Calu3 (cell line): ENCODE measurements around the gene SCN1A. TPM values are rescaled to one million over a fixed set of nuclear protein-coding genes. Genes with fewer than 3 reads are reported as not detected.

Experiments used
- BruUV-seq: library from RNA; stranded (reverse); fragments of 400-500 nt; replicated peaks from 2 replicates; lab custom pipeline; 2021; lab: Mats Ljungman, UMichigan
- CTCF ChIA-PET: fragments of 300-600 bp; sonication (Branson Sonifier 250); formaldehyde crosslinking; loops from one replicate; lab custom pipeline; 2022; ENCODE audit warnings: antibody characterized with exemption; lab: Charles Lee
- DNase-seq: peaks from one replicate; pipeline ENCODE4 v3.0.0; 2022
- H3K27ac Mint-ChIP-seq: one replicate; pipeline ENCODE4 v1.8.0; 2022; ENCODE audit warnings: mixed read lengths; ENCODE audit not compliant: unreplicated experiment
- H3K27me3 Mint-ChIP-seq: one replicate; pipeline ENCODE4 v1.8.0; 2022; ENCODE audit warnings: mixed read lengths; ENCODE audit not compliant: unreplicated experiment
- H3K36me3 Mint-ChIP-seq: one replicate; pipeline ENCODE4 v1.8.0; 2022; ENCODE audit warnings: mild to moderate bottlenecking, moderate library complexity, mixed read lengths; ENCODE audit not compliant: insufficient read depth, unreplicated experiment
- H3K4me1 Mint-ChIP-seq: one replicate; pipeline ENCODE4 v1.8.0; 2022; ENCODE audit warnings: mild to moderate bottlenecking, low read depth, mixed read lengths; ENCODE audit not compliant: unreplicated experiment
- H3K4me3 Mint-ChIP-seq: one replicate; pipeline ENCODE4 v1.8.0; 2022; ENCODE audit warnings: mild to moderate bottlenecking, low read depth, moderate library complexity, mixed read lengths; ENCODE audit not compliant: unreplicated experiment
- H3K9me3 Mint-ChIP-seq: one replicate; pipeline ENCODE4 v1.8.0; 2022; ENCODE audit warnings: low read depth, mixed read lengths; ENCODE audit not compliant: unreplicated experiment
- intact Hi-C: fragments of 100-400 bp; cut with micrococcal nuclease; formaldehyde crosslinking; loops from one replicate; pipeline ENCODE4 v1.10.0; 2022; ENCODE audit not compliant: unreplicated experiment
- total RNA-seq: library from RNA; stranded (reverse); gene quantifications from 2 replicates; pipeline ENCODE4 v1.2.3, GENCODE V29; 2022
- TF ChIP-seq, protein P1 (sequence below): fragments of 200-600 bp; IDR thresholded peaks from one replicate; pipeline ENCODE4 v1.8.0; 2022; ENCODE audit warnings: antibody characterized with exemption; ENCODE audit not compliant: unreplicated experiment

The SCN1A gene
- total RNA-seq, 1 experiment from 2014 or later: not detected

DNA sequence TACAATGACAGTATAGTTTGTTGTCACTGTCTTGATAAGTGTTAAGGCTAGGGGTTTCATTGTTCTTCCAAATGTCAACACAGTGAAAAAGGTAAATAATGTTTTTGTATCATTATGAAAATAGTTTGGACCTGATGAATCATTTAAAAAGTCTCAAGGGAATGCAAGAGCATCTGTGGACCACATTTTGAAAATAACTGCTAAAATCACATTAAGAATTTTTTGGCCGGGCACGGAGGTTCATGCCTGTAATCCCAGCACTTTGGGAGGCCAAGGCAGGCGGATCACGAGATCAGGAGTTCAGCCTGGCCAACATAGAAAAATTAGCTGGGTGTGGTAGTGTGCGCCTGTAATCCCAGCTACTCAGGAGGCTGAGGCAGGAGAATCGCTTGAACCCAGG lies 10.3 kb downstream of the SCN1A start:
- Mint-ChIP-seq H3K27ac (no peak overlapping the region), H3K27me3 (no peaks in the 10 kb centered on the region), H3K4me3 (no peak overlapping the region), H3K36me3 (no peaks in the 10 kb centered on the region), H3K9me3 (no peaks in the 10 kb centered on the region), H3K4me1 (no peaks in the 10 kb centered on the region)
- no peak for DNase-seq
- intact Hi-C loops: no loop called here
- TF ChIP-seq, protein P1, sequence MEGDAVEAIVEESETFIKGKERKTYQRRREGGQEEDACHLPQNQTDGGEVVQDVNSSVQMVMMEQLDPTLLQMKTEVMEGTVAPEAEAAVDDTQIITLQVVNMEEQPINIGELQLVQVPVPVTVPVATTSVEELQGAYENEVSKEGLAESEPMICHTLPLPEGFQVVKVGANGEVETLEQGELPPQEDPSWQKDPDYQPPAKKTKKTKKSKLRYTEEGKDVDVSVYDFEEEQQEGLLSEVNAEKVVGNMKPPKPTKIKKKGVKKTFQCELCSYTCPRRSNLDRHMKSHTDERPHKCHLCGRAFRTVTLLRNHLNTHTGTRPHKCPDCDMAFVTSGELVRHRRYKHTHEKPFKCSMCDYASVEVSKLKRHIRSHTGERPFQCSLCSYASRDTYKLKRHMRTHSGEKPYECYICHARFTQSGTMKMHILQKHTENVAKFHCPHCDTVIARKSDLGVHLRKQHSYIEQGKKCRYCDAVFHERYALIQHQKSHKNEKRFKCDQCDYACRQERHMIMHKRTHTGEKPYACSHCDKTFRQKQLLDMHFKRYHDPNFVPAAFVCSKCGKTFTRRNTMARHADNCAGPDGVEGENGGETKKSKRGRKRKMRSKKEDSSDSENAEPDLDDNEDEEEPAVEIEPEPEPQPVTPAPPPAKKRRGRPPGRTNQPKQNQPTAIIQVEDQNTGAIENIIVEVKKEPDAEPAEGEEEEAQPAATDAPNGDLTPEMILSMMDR: no peak
- CTCF ChIA-PET: interaction anchor here (0.6 kb wide), 1 partner anchor 64 kb away, joined by 3 read pairs; no protein-coding TSS in a partner anchor
- no TSS peak for BruUV-seq

DNA sequence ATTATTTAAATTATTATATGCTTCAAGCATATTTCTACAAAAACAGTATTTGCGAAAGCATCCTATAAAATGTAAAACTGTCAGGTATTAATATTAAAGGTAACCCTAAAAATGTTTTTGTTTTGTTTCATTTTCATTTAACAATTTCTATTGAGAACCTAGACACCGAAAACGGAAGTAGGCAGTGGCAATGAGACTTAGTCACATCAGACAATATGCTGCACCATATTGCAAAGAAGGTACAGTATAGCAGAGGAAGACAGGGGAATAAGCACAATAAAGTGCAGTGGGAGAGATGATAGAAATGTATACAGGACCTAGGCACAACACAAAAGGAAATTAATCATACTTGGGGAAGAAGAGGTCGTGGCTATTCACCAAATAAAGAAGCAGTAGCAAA lies 12.2 kb downstream of the SCN1A start:
- intact Hi-C loops: no loop called here
- Mint-ChIP-seq H3K4me1 (no peaks in the 10 kb centered on the region), H3K27me3 (no peaks in the 10 kb centered on the region), H3K4me3 (no peak overlapping the region), H3K27ac (no peak overlapping the region), H3K36me3 (no peaks in the 10 kb centered on the region), H3K9me3 (no peaks in the 10 kb centered on the region)
- no peak for DNase-seq
- BruUV-seq: no TSS peak
- CTCF ChIA-PET: interaction anchor here (1.6 kb wide), 1 partner anchor 12 kb away, joined by 5 read pairs; the partner anchor contains the start of gene SCN1A
- TF ChIP-seq, protein P1: no peak

DNA sequence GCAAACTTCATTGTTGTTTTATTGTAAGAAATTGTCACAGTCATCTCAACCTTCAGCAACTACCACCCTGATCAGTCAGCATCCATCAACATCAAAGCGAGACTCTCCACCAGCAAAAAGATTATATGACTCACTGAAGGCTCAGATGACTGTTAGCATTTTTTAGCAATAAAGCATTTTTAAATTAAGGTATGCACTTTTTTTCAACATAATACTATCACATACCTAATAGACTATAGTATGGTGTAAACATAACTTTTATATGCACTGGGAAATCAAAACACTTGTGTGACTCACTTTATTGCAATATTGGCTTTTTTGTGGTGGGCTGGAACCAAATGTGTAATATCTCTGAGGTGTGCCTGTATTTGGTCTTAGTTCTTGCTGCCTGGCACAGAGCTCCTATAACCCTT lies 15.6 kb downstream of the SCN1A start:
- TF ChIP-seq, protein P1: no peak
- H3K4me3 Mint-ChIP-seq: no peak overlapping the region
- no peak for DNase-seq

DNA sequence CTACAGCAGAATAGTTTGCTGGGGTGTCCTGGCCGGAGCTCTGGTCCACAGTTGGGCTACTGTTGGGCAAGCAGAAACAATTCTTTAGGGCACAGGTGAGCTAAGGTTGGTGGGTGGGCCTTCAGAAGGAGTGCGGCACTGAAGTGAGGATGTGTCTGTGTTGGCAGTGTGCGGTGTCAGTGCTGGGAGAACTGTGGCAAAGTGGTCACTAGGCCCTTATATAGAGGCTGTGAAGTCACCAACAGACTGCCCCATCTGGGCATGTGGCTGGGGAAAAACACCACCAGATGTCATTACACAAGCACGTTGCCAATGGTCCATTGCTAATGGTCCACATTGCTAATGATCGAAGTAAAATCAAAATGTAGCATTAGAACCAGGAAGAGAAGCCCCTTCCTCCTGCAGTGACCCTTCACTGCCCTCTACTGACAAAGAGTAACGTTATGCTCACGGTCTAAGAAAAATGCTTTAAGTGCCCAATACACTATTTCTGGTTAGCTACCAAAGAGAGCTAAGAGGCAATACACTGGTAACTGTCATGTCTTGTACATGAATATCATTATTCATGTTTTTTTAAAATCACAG lies 21.3 kb downstream of the SCN1A start:
- Mint-ChIP-seq H3K27me3 (no peaks in the 10 kb centered on the region), H3K36me3 (no peaks in the 10 kb centered on the region), H3K4me3 (no peak overlapping the region), H3K9me3 (no peaks in the 10 kb centered on the region), H3K27ac (no peak overlapping the region), H3K4me1 (no peaks in the 10 kb centered on the region)
- TF ChIP-seq, protein P1: no peak
- DNase-seq: no peak
- BruUV-seq: no TSS peak
- CTCF ChIA-PET: interaction anchor here (0.6 kb wide), 1 partner anchor 1739 kb away, joined by 8 read pairs; no protein-coding TSS in a partner anchor
- intact Hi-C loops: no loop called here

More for the DNA sequence above, 15.6 kb downstream of the SCN1A start:
- Mint-ChIP-seq H3K36me3 (no peaks in the 10 kb centered on the region), H3K9me3 (no peaks in the 10 kb centered on the region), H3K4me1 (no peaks in the 10 kb centered on the region), H3K27me3 (no peaks in the 10 kb centered on the region), H3K27ac (no peak overlapping the region)
- intact Hi-C loops: no loop called here
- CTCF ChIA-PET: interaction anchor here (0.7 kb wide), 1 partner anchor 16 kb away, joined by 8 read pairs; the partner anchor contains the start of gene SCN1A
- no TSS peak for BruUV-seq
